ENCODE results near the gene FGF14. TPM values are rescaled to one million over a fixed set of nuclear protein-coding genes. Genes with fewer than 3 reads are reported as not detected.
A peak's percentile ranks its signal among the peaks of the same experiment; 100 is the strongest.

FGF14 gene
- total RNA-seq, 1 experiment from 2014 or later, result 0.22 TPM

DNA sequence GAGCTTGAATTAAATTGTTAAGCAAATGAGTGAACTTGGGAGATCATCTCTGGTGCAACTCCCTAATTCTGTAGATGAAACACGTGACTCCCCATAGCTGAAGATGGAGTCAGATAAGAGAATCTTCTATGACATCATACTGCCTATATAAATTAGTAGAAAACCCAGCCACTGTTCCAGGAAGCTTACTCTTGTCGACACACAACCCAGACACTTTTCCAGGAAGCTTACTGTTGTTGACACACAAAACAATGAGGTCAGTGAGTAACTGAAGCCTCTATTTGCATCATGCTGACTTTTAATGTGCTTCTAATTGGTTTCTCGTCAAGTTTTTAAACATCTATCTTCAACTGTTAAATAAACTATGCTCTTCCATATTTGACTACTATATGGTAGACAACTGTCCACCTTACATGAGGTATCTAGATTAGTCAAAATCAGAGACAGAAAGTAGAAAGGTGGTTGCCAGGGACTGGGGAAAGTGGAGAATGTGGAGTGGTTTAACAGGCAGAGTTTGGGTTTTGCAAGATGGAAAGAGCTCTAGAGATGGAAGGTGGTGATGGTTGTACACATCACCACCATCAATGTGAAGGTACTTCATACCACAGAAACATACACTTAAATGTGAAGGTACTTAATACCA is 168.2 kb downstream of the FGF14 start:
- Histone ChIP-seq H3K14ac (ENCODE audit: insufficient read depth, low read length) (no peak overlapping the region), H3T11ph (ENCODE audit: low read length) (no peak overlapping the region), H3K27ac (ENCODE audit: insufficient read length, low read depth, low read length) (no peak overlapping the region), H3K56ac (ENCODE audit: insufficient read length, low read depth, low read length) (no peak overlapping the region), H3K4me1 (ENCODE audit: insufficient read depth, low read length) (no peaks in the 10 kb centered on the region), H4K5ac (ENCODE audit: insufficient read length, low read depth, low read length) (no peak overlapping the region), H3K9ac (ENCODE audit: extremely low read depth, insufficient read length, low read length) (no peak overlapping the region), H3K27me3 (ENCODE audit: insufficient read depth, low read length) (no peaks in the 10 kb centered on the region), H2BK15ac (ENCODE audit: low read depth, low read length) (no peak overlapping the region), H3K79me1 (ENCODE audit: insufficient read depth, low read depth, low read length, poor library complexity, severe bottlenecking) (no peaks in the 10 kb centered on the region), H2BK12ac (ENCODE audit: insufficient read length, low read depth, low read length) (no peak overlapping the region), H3K4me2 (ENCODE audit: insufficient read depth, insufficient read length, low read length) (no peak overlapping the region), H3K9me3 (ENCODE audit: control insufficient read depth, low read depth, low read length) (no peaks in the 10 kb centered on the region), H3K4ac (ENCODE audit: low read depth, low read length) (no peak overlapping the region), H2AK5ac (ENCODE audit: insufficient read length, low read length) (no peak overlapping the region), H3K18ac (ENCODE audit: insufficient read length, low read depth, low read length) (no peak overlapping the region), H2BK120ac (ENCODE audit: low read depth, low read length, poor library complexity, severe bottlenecking) (no peak overlapping the region), H3K23me2 (ENCODE audit: insufficient read length, low read depth, low read length, poor library complexity, severe bottlenecking) (no peaks in the 10 kb centered on the region), H4K8ac (replicated peaks; ENCODE audit: insufficient read length, low read depth, low read length) (no peak overlapping the region), H4K91ac (ENCODE audit: insufficient read length, low read depth, low read length) (no peak overlapping the region), H2BK20ac (ENCODE audit: low read depth, low read length, poor library complexity, severe bottlenecking) (no peak overlapping the region), H2AFZ (ENCODE audit: low read length) (no peak overlapping the region), H3K79me2 (ENCODE audit: insufficient read depth, low read length) (no peaks in the 10 kb centered on the region), H4K20me1 (ENCODE audit: control insufficient read depth, insufficient read depth, insufficient read length) (no peaks in the 10 kb centered on the region), H2BK5ac (ENCODE audit: insufficient read length, low read length) (no peak overlapping the region), H3K23ac (ENCODE audit: insufficient read length, low read depth, low read length) (no peak overlapping the region)
- peaks cover 14 to 18% of the 10 kb centered on the region in 2 experiments for H3K4me1 Mint-ChIP-seq
- no peaks in the 10 kb centered on the region for H3K27me3 Mint-ChIP-seq (ENCODE audit: low read depth)
- TF ChIP-seq, protein P1, sequence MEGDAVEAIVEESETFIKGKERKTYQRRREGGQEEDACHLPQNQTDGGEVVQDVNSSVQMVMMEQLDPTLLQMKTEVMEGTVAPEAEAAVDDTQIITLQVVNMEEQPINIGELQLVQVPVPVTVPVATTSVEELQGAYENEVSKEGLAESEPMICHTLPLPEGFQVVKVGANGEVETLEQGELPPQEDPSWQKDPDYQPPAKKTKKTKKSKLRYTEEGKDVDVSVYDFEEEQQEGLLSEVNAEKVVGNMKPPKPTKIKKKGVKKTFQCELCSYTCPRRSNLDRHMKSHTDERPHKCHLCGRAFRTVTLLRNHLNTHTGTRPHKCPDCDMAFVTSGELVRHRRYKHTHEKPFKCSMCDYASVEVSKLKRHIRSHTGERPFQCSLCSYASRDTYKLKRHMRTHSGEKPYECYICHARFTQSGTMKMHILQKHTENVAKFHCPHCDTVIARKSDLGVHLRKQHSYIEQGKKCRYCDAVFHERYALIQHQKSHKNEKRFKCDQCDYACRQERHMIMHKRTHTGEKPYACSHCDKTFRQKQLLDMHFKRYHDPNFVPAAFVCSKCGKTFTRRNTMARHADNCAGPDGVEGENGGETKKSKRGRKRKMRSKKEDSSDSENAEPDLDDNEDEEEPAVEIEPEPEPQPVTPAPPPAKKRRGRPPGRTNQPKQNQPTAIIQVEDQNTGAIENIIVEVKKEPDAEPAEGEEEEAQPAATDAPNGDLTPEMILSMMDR (conservative IDR thresholded peaks at IDR 0.05), result no peak
- H3K27ac Mint-ChIP-seq, result peak overlapping the region in 1 of 3 experiments; percentile 6; a peak in 2 of 7 replicates
- no CpG with 5 or more reads among the region's 3 CpGs for WGBS (ENCODE audit: extremely low coverage, insufficient read length, low lambda C conversion rate)
- H3K36me3 Mint-ChIP-seq (ENCODE audit: insufficient read depth in 1 of 3, low read depth in 3 of 3), result no peaks in the 10 kb centered on the region
- H3K9me3 Mint-ChIP-seq, result no peaks in the 10 kb centered on the region
- no peak overlapping the region for H3K4me3 Mint-ChIP-seq
- DNase-seq, result no peak

Measured in H9 (cell line).